Kidney (tissue), 14 donors: Measurements from ENCODE around the gene ZNF236. TPM values are rescaled to one million over a fixed set of nuclear protein-coding genes. Genes with fewer than 3 reads are reported as not detected.

Experiments used
- DNase-seq, 5 donors: peaks; one replicate each; pipeline ENCODE4 v3.0.0-alpha.2; 2013 to 2020
- FAIRE-seq: peaks from 2 replicates; lab custom pipeline; 2012; peaks lifted over from hg19 to GRCh38; lab: Jason Lieb, UNC
- H3K27ac ChIP-seq, 2 donors: one replicate each; pipeline ENCODE4 v1.7.0; 2013; ENCODE audit warnings: low read depth in 2 of 2, low read length in 2 of 2, inconsistent platforms in 1 of 2
- H3K27me3 ChIP-seq: one replicate; pipeline ENCODE4 v1.7.1; 2013; ENCODE audit warnings: low read length, inconsistent platforms; ENCODE audit not compliant: control insufficient read depth, insufficient read depth
- H3K36me3 ChIP-seq, 3 donors: one replicate each; pipeline versions ENCODE4 v1.7.0 to v1.7.1; 2013; ENCODE audit warnings: low read length in 3 of 3, control low read depth in 1 of 3, inconsistent platforms in 1 of 3; ENCODE audit not compliant: insufficient read depth in 3 of 3, control insufficient read depth in 2 of 3
- H3K4me1 ChIP-seq, 3 donors: one replicate each; pipeline versions ENCODE4 v1.7.0 to v1.7.1; 2013; ENCODE audit warnings: low read length in 3 of 3, inconsistent platforms in 1 of 3, low read depth in 1 of 3; ENCODE audit not compliant: control insufficient read depth in 2 of 3, insufficient read depth in 2 of 3
- H3K4me3 ChIP-seq, 3 donors: one replicate each; pipeline versions ENCODE4 v1.7.0 to v1.8.1; 2013; ENCODE audit warnings: low read length in 3 of 3, control low read depth in 1 of 3, inconsistent platforms in 1 of 3
- H3K9ac ChIP-seq, 3 donors: one replicate each; pipeline versions ENCODE4 v1.7.0 to v1.7.1; 2013; ENCODE audit warnings: low read length in 3 of 3, control low read depth in 1 of 3, inconsistent platforms in 1 of 3
- H3K9me3 ChIP-seq, 3 donors: one replicate each; pipeline versions ENCODE4 v1.7.0 to v1.7.1; 2013; ENCODE audit warnings: low read length in 3 of 3, control low read depth in 1 of 3, inconsistent platforms in 1 of 3; ENCODE audit not compliant: control insufficient read depth in 2 of 3, insufficient read depth in 1 of 3
- CTCF ChIP-seq: IDR thresholded peaks from 3 replicates; pipeline ENCODE4 v1.5.1; 2012; ENCODE audit warnings: mild to moderate bottlenecking, moderate library complexity, borderline replicate concordance; ENCODE audit not compliant: insufficient read depth; ENCODE audit errors: extremely low read depth
- intact Hi-C: fragments of 100-400 bp; cut with DNase I; formaldehyde crosslinking; loops from one replicate; pipeline ENCODE4 v1.11.1; 2022
- polyA plus RNA-seq: library from polyadenylated mRNA; stranded (reverse); fragments of 350-450 nt; fragmentation: Illumina TruSeq; extraction: RNeasy Lipid Tissue Mini Kit (QIAGEN cat#74804); gene quantifications from one replicate; pipeline ENCODE4 v1.2.3, GENCODE V29; 2014; ENCODE audit warnings: low read depth, low replicate concordance; ENCODE audit not compliant: insufficient read depth
- total RNA-seq: library from RNA; stranded (reverse); fragmentation: NEBNext Ultra II Directional; extraction: Animal tissue kit (Norgen Biotek cat#: 25700); gene quantifications from one replicate; pipeline ENCODE4 v1.2.1, GENCODE V29; 2021
- donor health status: control.
- donor health status: control.
- donor health status: control.
- donor health status: control.
- donor health status: control.
- donor health status: DM: yes; HTN: yes; CAD: no.
- donor health status: Normal renal cell carcinoma (clear cell type).

The ZNF236 gene
- total and polyA plus RNA-seq, 2 donors from 2014 or later: 1.1 to 18.6 TPM

- H3K9me3 ChIP-seq: no peaks in the 10 kb centered on the region
- no peaks in the 10 kb centered on the region for H3K27me3 ChIP-seq
- no peak overlapping the region for H3K27ac ChIP-seq
- H3K4me3 ChIP-seq: no peak overlapping the region
- peaks cover 0 to 34% (median 33%) of the 10 kb centered on the region in 3 donors for H3K36me3 ChIP-seq
- DNase-seq (no peak), FAIRE-seq (no peak)
- intact Hi-C loops: no loop called here
- H3K9ac ChIP-seq: no peak overlapping the region
- no peaks in the 10 kb centered on the region for H3K4me1 ChIP-seq
- no peak for TF ChIP-seq CTCF
Observed at GRCh38 chr18:76913583-76913982, 91.2 kb downstream of the ZNF236 start.

GRCh38 chr18:76914314-76914713 lies 92.0 kb downstream of the ZNF236 start:
- Histone ChIP-seq H3K36me3 (peaks cover 0 to 35% (median 34%) of the 10 kb centered on the region in 3 donors), H3K4me1 (no peaks in the 10 kb centered on the region)
- FAIRE-seq: no peak

GRCh38 chr18:76914796-76915195 lies 92.4 kb downstream of the ZNF236 start:
- peaks cover 0 to 37% (median 34%) of the 10 kb centered on the region in 3 donors for H3K36me3 ChIP-seq
- intact Hi-C loops: no loop called here
- H3K9me3 ChIP-seq: no peaks in the 10 kb centered on the region
- DNase-seq (no peak), FAIRE-seq (no peak)
- no peak for TF ChIP-seq CTCF
- no peaks in the 10 kb centered on the region for H3K4me1 ChIP-seq
- H3K9ac ChIP-seq: no peak overlapping the region
- H3K27me3 ChIP-seq: no peaks in the 10 kb centered on the region
- H3K4me3 ChIP-seq: no peak overlapping the region
- no peak overlapping the region for H3K27ac ChIP-seq

More at GRCh38 chr18:76914314-76914713, 92.0 kb downstream of the ZNF236 start:
- H3K4me3 ChIP-seq: no peak overlapping the region
- H3K27me3 ChIP-seq: no peaks in the 10 kb centered on the region
- no peak for TF ChIP-seq CTCF
- DNase-seq: no peak
- H3K9ac ChIP-seq: no peak overlapping the region
- H3K9me3 ChIP-seq: no peaks in the 10 kb centered on the region
- no peak overlapping the region for H3K27ac ChIP-seq
- intact Hi-C loops: no loop called here

GRCh38 chr18:76915456-76915855 lies 93.1 kb downstream of the ZNF236 start:
- FAIRE-seq (no peak), DNase-seq (no peak)
- intact Hi-C loops: no loop called here
- H3K36me3 ChIP-seq: peaks cover 0 to 35% (median 34%) of the 10 kb centered on the region in 3 donors
- no peak for TF ChIP-seq CTCF
- no peak overlapping the region for H3K9ac ChIP-seq
- H3K9me3 ChIP-seq: no peaks in the 10 kb centered on the region
- no peaks in the 10 kb centered on the region for H3K27me3 ChIP-seq
- H3K4me1 ChIP-seq: no peaks in the 10 kb centered on the region
- H3K4me3 ChIP-seq: no peak overlapping the region
- no peak overlapping the region for H3K27ac ChIP-seq
